CD4-positive, alpha-beta T cell treated with Interleukin-21 for 1 hour (primary cell): ENCODE results near the gene PCK2.
"Not testable (repeated sequence)": the region's sequence is repeated elsewhere in the genome, so short reads cannot be mapped to it uniquely, and the experiment has no call there.

Source experiments
- DNase-seq: peaks from one replicate; pipeline ENCODE4 v3.0.0-alpha.2; 2020

PCK2 gene

GRCh38 chr14:24093901-24094840 lies at the start of gene PCK2:
Gene PCK2 (plus strand): TSS chr14:24094311. CDS start chr14:24094406, 95 bp downstream.
- DNase-seq = peak; percentile 73

- not testable (repeated sequence) for DNase-seq
These were observed 45.1 kb upstream of the PCK2 start for GRCh38 chr14:24049002-24049401.

GRCh38 chr14:24050753-24051152 lies 43.4 kb upstream of the PCK2 start:
- not testable (repeated sequence) for DNase-seq

GRCh38 chr14:24051176-24051788 lies 42.8 kb upstream of the PCK2 start:
- DNase-seq = no peak

- peak; percentile 63 for DNase-seq
These were observed 42.1 kb upstream of the PCK2 start, which contains the start of gene CARMIL3 for GRCh38 chr14:24051789-24052655. Gene CARMIL3 (plus strand): TSS chr14:24052009. CDS start chr14:24052154, 145 bp downstream.

- peak; percentile 36 for DNase-seq
These were observed 41.2 kb upstream of the PCK2 start for GRCh38 chr14:24052656-24053547.

GRCh38 chr14:24053548-24054323 lies 40.4 kb upstream of the PCK2 start:
- DNase-seq = no peak

- no peak for DNase-seq
These were observed 39.8 kb upstream of the PCK2 start for GRCh38 chr14:24054324-24054641.

GRCh38 chr14:24054646-24055045 lies 39.5 kb upstream of the PCK2 start:
- no peak for DNase-seq

GRCh38 chr14:24055971-24056799 lies 37.9 kb upstream of the PCK2 start:
- no peak for DNase-seq

- no peak for DNase-seq
These were observed 37.3 kb upstream of the PCK2 start for GRCh38 chr14:24056800-24057184.

- DNase-seq = no peak
These were observed 36.8 kb upstream of the PCK2 start for GRCh38 chr14:24057271-24057670.

- DNase-seq = no peak
These were observed 36.2 kb upstream of the PCK2 start for GRCh38 chr14:24057867-24058259.

GRCh38 chr14:24058260-24058950 lies 35.7 kb upstream of the PCK2 start:
- DNase-seq = peak; percentile 79

- no peak for DNase-seq
These were observed 35.1 kb upstream of the PCK2 start for GRCh38 chr14:24058951-24059475.

- no peak for DNase-seq
These were observed 34.2 kb upstream of the PCK2 start for GRCh38 chr14:24059841-24060388.

- no peak for DNase-seq
These were observed 33.7 kb upstream of the PCK2 start for GRCh38 chr14:24060443-24060842.

GRCh38 chr14:24060984-24061913 lies 32.9 kb upstream of the PCK2 start:
- DNase-seq = no peak
